ENCODE data around the gene ATP11B.

ATP11B gene

GRCh38 chr3:182914341-182914740 is 121.0 kb downstream of the ATP11B start:
- no peak for DNase-seq

- DNase-seq, result no peak
These were observed 123.8 kb downstream of the ATP11B start for GRCh38 chr3:182917134-182917533.

GRCh38 chr3:182919866-182920357 is 126.6 kb downstream of the ATP11B start:
- no peak for DNase-seq

GRCh38 chr3:182920515-182921084 is 127.3 kb downstream of the ATP11B start:
- no peak for DNase-seq

GRCh38 chr3:182921665-182922355 is 128.5 kb downstream of the ATP11B start:
- DNase-seq, result no peak

- DNase-seq, result no peak
These were observed 132.1 kb downstream of the ATP11B start for GRCh38 chr3:182925330-182925943.

GRCh38 chr3:182925944-182926337 is 132.6 kb downstream of the ATP11B start:
- DNase-seq, result no peak

- DNase-seq, result no peak
These were observed 142.5 kb downstream of the ATP11B start for GRCh38 chr3:182935803-182936202.

- no peak for DNase-seq
These were observed 143.1 kb downstream of the ATP11B start for GRCh38 chr3:182936239-182936917.

GRCh38 chr3:182936918-182937285 is 143.6 kb downstream of the ATP11B start:
- no peak for DNase-seq

GRCh38 chr3:182937293-182938051 is 144.2 kb downstream of the ATP11B start:
- peak; percentile 18 for DNase-seq

- no peak for DNase-seq
These were observed 147.0 kb downstream of the ATP11B start for GRCh38 chr3:182940266-182940808.

- DNase-seq, result no peak
These were observed 148.4 kb downstream of the ATP11B start for GRCh38 chr3:182941719-182942118.

GRCh38 chr3:182947888-182948287 is 154.6 kb downstream of the ATP11B start:
- DNase-seq, result no peak

- DNase-seq, result no peak
These were observed 155.0 kb downstream of the ATP11B start for GRCh38 chr3:182948305-182948704.

- DNase-seq, result no peak
These were observed 156.4 kb downstream of the ATP11B start for GRCh38 chr3:182949688-182950087.

GRCh38 chr3:182954553-182955235 is 161.4 kb downstream of the ATP11B start:
- no peak for DNase-seq

GRCh38 chr3:182957226-182957625 is 163.9 kb downstream of the ATP11B start:
- DNase-seq, result no peak

- no peak for DNase-seq
These were observed 164.5 kb downstream of the ATP11B start for GRCh38 chr3:182957676-182958266.

- peak; percentile 44 for DNase-seq
These were observed 166.4 kb downstream of the ATP11B start for GRCh38 chr3:182959474-182960350.

- DNase-seq, result no peak
These were observed 168.9 kb downstream of the ATP11B start for GRCh38 chr3:182962166-182962565.

All from NCI-H748 treated with DMSO at 0.1 percent for 48 hours (cell line).